H1 (cell line): ENCODE results near the gene MYBPC2.

ENCODE experiments used
- CHD2 ChIP-seq: IDR thresholded peaks from 2 replicates; pipeline ENCODE4 v1.6.1; 2012; ENCODE audit warnings: low read length, improper control_type of control experiment
- EZH2 ChIP-seq: fragments of 200-600 bp; sonication (generic); IDR thresholded peaks from 2 replicates; pipeline ENCODE4 v1.7.1; 2012; ENCODE audit warnings: low read depth, mild to moderate bottlenecking, moderate library complexity, low read length, inconsistent platforms; ENCODE audit not compliant: severe bottlenecking
- PHF8 ChIP-seq: fragments of 200-600 bp; sonication (generic); conservative IDR thresholded peaks from 2 replicates; pipeline ENCODE4 v1.7.1; 2012; ENCODE audit warnings: low read depth, mild to moderate bottlenecking, inconsistent platforms, low read length, moderate library complexity
- POLR2A ChIP-seq, 2 experiments: IDR thresholded peaks; 1 replicate in 1 of 2; 2 replicates in 1 of 2; pipeline ENCODE4 v1.6.1; 2011; ENCODE audit warnings: low read depth in 2 of 2, low read length in 2 of 2, mild to moderate bottlenecking in 2 of 2; ENCODE audit errors: control extremely low read depth in 1 of 2
- RXRA ChIP-seq: IDR thresholded peaks from 2 replicates; pipeline ENCODE4 v1.6.1; 2011; ENCODE audit warnings: low read depth, mild to moderate bottlenecking, low read length, moderate library complexity; ENCODE audit not compliant: insufficient read depth
- SP1 ChIP-seq: IDR thresholded peaks from 2 replicates; pipeline ENCODE4 v1.6.1; 2011; ENCODE audit warnings: low read depth, low read length
- TEAD4 ChIP-seq: IDR thresholded peaks from 2 replicates; pipeline ENCODE4 v1.6.1; 2012; ENCODE audit warnings: low read depth, low read length, inconsistent platforms, mixed read lengths
- TF ChIP-seq, protein P1 (sequence below), 3 experiments: IDR thresholded peaks; 1 replicate in 2 of 3; 2 replicates in 1 of 3; pipeline versions ENCODE4 v1.5.1 to v1.6.1; 2011; ENCODE audit warnings: low read length in 3 of 3, mild to moderate bottlenecking in 3 of 3, inconsistent platforms in 2 of 3, low read depth in 1 of 3, moderate library complexity in 1 of 3; ENCODE audit not compliant: insufficient read depth in 1 of 3; ENCODE audit errors: control extremely low read depth in 1 of 3

- TF ChIP-seq, protein P1, sequence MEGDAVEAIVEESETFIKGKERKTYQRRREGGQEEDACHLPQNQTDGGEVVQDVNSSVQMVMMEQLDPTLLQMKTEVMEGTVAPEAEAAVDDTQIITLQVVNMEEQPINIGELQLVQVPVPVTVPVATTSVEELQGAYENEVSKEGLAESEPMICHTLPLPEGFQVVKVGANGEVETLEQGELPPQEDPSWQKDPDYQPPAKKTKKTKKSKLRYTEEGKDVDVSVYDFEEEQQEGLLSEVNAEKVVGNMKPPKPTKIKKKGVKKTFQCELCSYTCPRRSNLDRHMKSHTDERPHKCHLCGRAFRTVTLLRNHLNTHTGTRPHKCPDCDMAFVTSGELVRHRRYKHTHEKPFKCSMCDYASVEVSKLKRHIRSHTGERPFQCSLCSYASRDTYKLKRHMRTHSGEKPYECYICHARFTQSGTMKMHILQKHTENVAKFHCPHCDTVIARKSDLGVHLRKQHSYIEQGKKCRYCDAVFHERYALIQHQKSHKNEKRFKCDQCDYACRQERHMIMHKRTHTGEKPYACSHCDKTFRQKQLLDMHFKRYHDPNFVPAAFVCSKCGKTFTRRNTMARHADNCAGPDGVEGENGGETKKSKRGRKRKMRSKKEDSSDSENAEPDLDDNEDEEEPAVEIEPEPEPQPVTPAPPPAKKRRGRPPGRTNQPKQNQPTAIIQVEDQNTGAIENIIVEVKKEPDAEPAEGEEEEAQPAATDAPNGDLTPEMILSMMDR (IDR thresholded peaks at IDR 0.05; ENCODE audit: control extremely low read depth in 1 of 3, insufficient read depth in 1 of 3, low read depth in 1 of 3, low read length in 3 of 3) = no peak
- TF ChIP-seq PHF8 (no peak), RXRA (no peak), SP1 (no peak), CHD2 (no peak), POLR2A (IDR thresholded peaks at IDR 0.05; ENCODE audit: control extremely low read depth in 1 of 2, low read depth in 2 of 2, low read length in 2 of 2) (no peak), TEAD4 (no peak), EZH2 (no peak)
Observed at GRCh38 chr19:50418176-50419021, 14.3 kb upstream of the MYBPC2 start, which contains the start of gene SPIB.
